ENCODE data around the gene APOC1. TPM values are rescaled to one million over a fixed set of nuclear protein-coding genes. Genes with fewer than 3 reads are reported as not detected.
"Not testable (repeated sequence)": the region's sequence is repeated elsewhere in the genome, so short reads cannot be mapped to it uniquely, and the experiment has no call there.

APOC1 gene
- polyA plus RNA-seq, 1 of the 3 experiments (the other 2 are of a cell fraction): 2.7 TPM

GRCh38 chr19:44886141-44886540 is 28.3 kb upstream of the APOC1 start:
- H3K36me3 ChIP-seq (replicated peaks in 1 of 2; ENCODE audit: control insufficient read depth in 1 of 2, insufficient read depth in 2 of 2, low read length in 1 of 2): peaks cover 0 to 8% of the 10 kb centered on the region in 2 experiments
- peaks cover 27% of the 10 kb centered on the region for H3F3A ChIP-seq (replicated peaks; ENCODE audit: insufficient read depth)
- POLR2A ChIA-PET: no interaction called here
- H3K4me1 ChIP-seq (ENCODE audit: control insufficient read depth in 1 of 2, insufficient read depth in 2 of 2, low read depth in 1 of 2, low read length in 1 of 2): peaks cover 5 to 7% of the 10 kb centered on the region in 2 experiments; a peak in 2 of 4 replicates
- WGBS (ENCODE audit: low lambda C conversion rate): 73% methylated on average over 6 of the region's 6 CpGs
- no peaks in the 10 kb centered on the region for H3K9me2 ChIP-seq
- DNase-seq: no peak
- no peak overlapping the region for H3K27ac ChIP-seq (ENCODE audit: low read depth in 2 of 2, low read length in 1 of 2)
- peaks cover 2% of the 10 kb centered on the region; the same call in 1 of the 2 replicates for H3K79me2 ChIP-seq (ENCODE audit: insufficient read depth)
- no peaks in the 10 kb centered on the region for H3K9me3 ChIP-seq
- H3K9ac ChIP-seq: no peak overlapping the region
- no peaks in the 10 kb centered on the region for H3K27me3 ChIP-seq (ENCODE audit: insufficient read depth)
- H3K4me3 ChIP-seq (ENCODE audit: low read depth in 2 of 2, low read length in 1 of 2): no peak overlapping the region
- CTCF ChIA-PET: interaction anchor here (1.1 to 1.9 kb wide), 2 partner anchors 17 to 163 kb away, joined by 3 to 6 read pairs; no protein-coding TSS in a partner anchor
- TF ChIP-seq POLR2AphosphoS5 (IDR thresholded peaks at IDR 0.05; ENCODE audit: low read depth, low read length): no peak
- no peak for TF ChIP-seq YY1 (IDR thresholded peaks at IDR 0.05; ENCODE audit: low read depth)
- no peak for TF ChIP-seq MEF2A (IDR thresholded peaks at IDR 0.05; ENCODE audit: borderline replicate concordance, low read depth)
- no peak for TF ChIP-seq SMC3 (IDR thresholded peaks at IDR 0.05; ENCODE audit: low read depth, low read length)
- H2AFZ ChIP-seq (ENCODE audit: low read depth): no peak overlapping the region
- no peaks in the 10 kb centered on the region for H4K20me1 ChIP-seq (ENCODE audit: insufficient read depth)
- no peak overlapping the region for H3K4me2 ChIP-seq

DNA sequence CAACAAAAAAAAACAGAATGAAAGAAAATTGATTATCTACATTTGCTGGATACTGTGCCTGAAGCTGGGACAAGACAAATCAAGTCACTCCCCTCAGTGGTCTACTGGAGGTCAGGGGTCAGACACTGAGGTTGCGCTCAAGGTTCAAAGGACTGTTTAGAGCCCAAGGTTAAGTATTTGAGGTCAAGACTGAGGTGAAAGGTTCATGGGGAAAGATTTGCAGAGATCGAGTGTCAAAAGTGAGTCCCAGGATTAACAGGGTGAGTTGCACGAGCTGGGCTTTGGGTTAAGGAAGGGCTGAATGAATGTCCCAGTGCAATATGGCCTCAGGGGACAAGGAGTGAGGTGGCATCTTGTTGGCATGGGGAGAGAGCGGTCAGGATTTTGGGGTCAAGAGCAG is 26.8 kb upstream of the APOC1 start:
- H3K4me3 ChIP-seq (ENCODE audit: low read depth in 2 of 2, low read length in 1 of 2): no peak overlapping the region
- no peak for DNase-seq
- H3K27ac ChIP-seq (ENCODE audit: low read depth in 2 of 2, low read length in 1 of 2): no peak overlapping the region
- H3K4me1 ChIP-seq (ENCODE audit: control insufficient read depth in 1 of 2, insufficient read depth in 2 of 2, low read depth in 1 of 2, low read length in 1 of 2): peaks cover 8 to 18% of the 10 kb centered on the region in 2 experiments; a peak in 2 of 4 replicates
- TF ChIP-seq CHD2 (IDR thresholded peaks at IDR 0.05; ENCODE audit: low read length, partially characterized antibody) (no peak), JUND (IDR thresholded peaks at IDR 0.05) (no peak), POLR2AphosphoS5 (IDR thresholded peaks at IDR 0.05; ENCODE audit: low read depth, low read length) (no peak), FOXJ3 (CRISPR knock-in tag; IDR thresholded peaks at IDR 0.05) (no peak), EZH2phosphoT487 (IDR thresholded peaks at IDR 0.05; ENCODE audit: borderline replicate concordance, low read depth) (no peak), GATA2 (CRISPR knock-in tag; IDR thresholded peaks at IDR 0.05) (no peak), FOSL2 (IDR thresholded peaks at IDR 0.05; ENCODE audit: borderline replicate concordance, low read depth) (no peak), SMC3 (IDR thresholded peaks at IDR 0.05; ENCODE audit: low read depth, low read length) (no peak), MEF2A (IDR thresholded peaks at IDR 0.05; ENCODE audit: borderline replicate concordance, low read depth) (no peak), USF2 (IDR thresholded peaks at IDR 0.05; ENCODE audit: borderline replicate concordance, low read depth, low read length) (no peak), RCOR1 (IDR thresholded peaks at IDR 0.05; ENCODE audit: low read length) (no peak), FOXM1 (IDR thresholded peaks at IDR 0.05; ENCODE audit: low read depth) (no peak), ELF1 (IDR thresholded peaks at IDR 0.05) (no peak), RAD21 (IDR thresholded peaks at IDR 0.05; ENCODE audit: low read length) (no peak), PBX3 (IDR thresholded peaks at IDR 0.05) (no peak)
- TF ChIP-seq, protein P1, sequence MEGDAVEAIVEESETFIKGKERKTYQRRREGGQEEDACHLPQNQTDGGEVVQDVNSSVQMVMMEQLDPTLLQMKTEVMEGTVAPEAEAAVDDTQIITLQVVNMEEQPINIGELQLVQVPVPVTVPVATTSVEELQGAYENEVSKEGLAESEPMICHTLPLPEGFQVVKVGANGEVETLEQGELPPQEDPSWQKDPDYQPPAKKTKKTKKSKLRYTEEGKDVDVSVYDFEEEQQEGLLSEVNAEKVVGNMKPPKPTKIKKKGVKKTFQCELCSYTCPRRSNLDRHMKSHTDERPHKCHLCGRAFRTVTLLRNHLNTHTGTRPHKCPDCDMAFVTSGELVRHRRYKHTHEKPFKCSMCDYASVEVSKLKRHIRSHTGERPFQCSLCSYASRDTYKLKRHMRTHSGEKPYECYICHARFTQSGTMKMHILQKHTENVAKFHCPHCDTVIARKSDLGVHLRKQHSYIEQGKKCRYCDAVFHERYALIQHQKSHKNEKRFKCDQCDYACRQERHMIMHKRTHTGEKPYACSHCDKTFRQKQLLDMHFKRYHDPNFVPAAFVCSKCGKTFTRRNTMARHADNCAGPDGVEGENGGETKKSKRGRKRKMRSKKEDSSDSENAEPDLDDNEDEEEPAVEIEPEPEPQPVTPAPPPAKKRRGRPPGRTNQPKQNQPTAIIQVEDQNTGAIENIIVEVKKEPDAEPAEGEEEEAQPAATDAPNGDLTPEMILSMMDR (IDR thresholded peaks at IDR 0.05): no peak
- H3K9ac ChIP-seq: no peak overlapping the region
- H3K9me3 ChIP-seq: no peaks in the 10 kb centered on the region
- no peaks in the 10 kb centered on the region for H3K27me3 ChIP-seq (ENCODE audit: insufficient read depth)
- ChIA-PET CTCF (no interaction called here), POLR2A (no interaction called here)
- H3F3A ChIP-seq (replicated peaks; ENCODE audit: insufficient read depth): peaks cover 27% of the 10 kb centered on the region
- H3K9me2 ChIP-seq: no peaks in the 10 kb centered on the region
- no peaks in the 10 kb centered on the region for H4K20me1 ChIP-seq (ENCODE audit: insufficient read depth)
- H3K79me2 ChIP-seq (ENCODE audit: insufficient read depth): peaks cover 17% of the 10 kb centered on the region
- peaks cover 0 to 11% of the 10 kb centered on the region in 2 experiments for H3K36me3 ChIP-seq (replicated peaks in 1 of 2; ENCODE audit: control insufficient read depth in 1 of 2, insufficient read depth in 2 of 2, low read length in 1 of 2)
- H2AFZ ChIP-seq (ENCODE audit: low read depth): no peak overlapping the region
- no peak overlapping the region for H3K4me2 ChIP-seq
- WGBS (ENCODE audit: low lambda C conversion rate): 82% methylated on average over 4 of the region's 4 CpGs

DNA sequence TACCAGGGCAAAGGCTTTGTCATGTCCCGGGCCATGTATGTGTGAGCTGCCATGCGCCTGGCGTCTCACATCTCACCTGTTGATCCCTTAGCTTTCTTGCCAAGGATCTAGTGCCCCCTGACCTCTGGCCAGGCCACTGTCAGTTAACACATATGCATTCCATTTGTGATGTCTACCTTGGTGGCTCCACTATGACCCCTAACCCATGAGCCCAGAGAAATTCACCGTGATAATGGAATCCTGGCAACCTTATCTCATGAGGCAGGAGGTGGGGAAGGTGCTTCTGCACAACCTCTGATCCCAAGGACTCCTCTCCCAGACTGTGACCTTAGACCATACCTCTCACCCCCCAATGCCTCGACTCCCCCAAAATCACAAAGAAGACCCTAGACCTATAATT is 26.1 kb upstream of the APOC1 start:
- H3K79me2 ChIP-seq (ENCODE audit: insufficient read depth): peaks cover 24% of the 10 kb centered on the region
- H3K27ac ChIP-seq (ENCODE audit: low read depth in 2 of 2, low read length in 1 of 2); H2AFZ ChIP-seq (ENCODE audit: low read depth); DNase-seq; H3K4me3 ChIP-seq (ENCODE audit: low read depth in 2 of 2, low read length in 1 of 2); CTCF ChIA-PET; H3K9ac ChIP-seq; H3K27me3 ChIP-seq (ENCODE audit: insufficient read depth); H3K4me2 ChIP-seq; H3K9me3 ChIP-seq; H4K20me1 ChIP-seq (ENCODE audit: insufficient read depth); H3K9me2 ChIP-seq; POLR2A ChIA-PET: not testable (repeated sequence)
- H3K36me3 ChIP-seq (replicated peaks in 1 of 2; ENCODE audit: control insufficient read depth in 1 of 2, insufficient read depth in 2 of 2, low read length in 1 of 2): peaks cover under 1 to 18% of the 10 kb centered on the region in 2 experiments
- whole genome bisulfite sequencing (ENCODE audit: low lambda C conversion rate): 93% methylated on average over 5 of the region's 5 CpGs
- peaks cover 26% of the 10 kb centered on the region for H3F3A ChIP-seq (replicated peaks; ENCODE audit: insufficient read depth)
- peaks cover 8 to 21% of the 10 kb centered on the region in 2 experiments; a peak in 2 of 4 replicates for H3K4me1 ChIP-seq (ENCODE audit: control insufficient read depth in 1 of 2, insufficient read depth in 2 of 2, low read depth in 1 of 2, low read length in 1 of 2)
